ENCODE data around the gene CBX8.

DNA sequence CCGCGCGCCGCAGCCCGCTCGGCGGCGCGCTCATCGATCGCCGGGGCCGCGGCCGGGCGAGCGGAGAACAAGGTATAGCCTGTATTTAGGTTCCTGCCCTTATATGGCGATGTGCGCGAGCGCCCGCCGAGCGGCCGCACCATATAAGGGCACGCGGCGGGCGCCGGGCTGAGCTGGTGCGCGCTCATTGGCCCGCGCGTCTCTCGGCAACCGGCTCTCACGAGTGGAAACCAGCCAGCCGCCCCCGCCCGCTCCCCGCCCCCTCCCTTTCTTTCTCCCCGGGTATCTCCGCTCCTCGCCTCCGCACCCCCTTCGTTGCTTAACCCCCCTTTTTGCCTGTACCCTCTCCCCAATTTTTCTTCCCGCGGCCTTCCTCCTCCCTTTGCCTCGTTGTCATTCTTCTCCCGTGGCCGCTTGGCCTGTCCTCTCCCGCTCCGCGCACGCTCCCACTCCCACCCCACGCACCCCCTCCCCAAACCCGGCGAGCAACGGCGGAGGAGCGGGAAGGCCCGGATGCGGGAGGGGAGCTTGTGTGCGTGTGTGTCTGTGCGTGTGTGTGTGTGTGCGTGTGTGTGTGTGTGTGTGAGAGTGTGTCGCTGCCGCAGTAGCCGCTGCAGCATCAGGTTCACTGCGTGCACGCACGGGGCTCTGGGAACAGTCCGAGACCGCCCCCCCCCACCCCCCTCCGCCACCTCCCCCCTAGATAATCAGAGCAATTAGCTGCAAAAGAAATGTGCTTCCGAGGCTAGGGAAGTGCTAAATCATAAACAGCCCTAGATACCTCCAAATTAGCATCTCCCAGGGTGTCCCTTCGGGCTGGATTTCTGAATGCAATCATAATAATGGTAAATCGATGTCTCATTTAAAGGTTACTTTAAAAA, 13.5 kb upstream of the CBX8 start:
- TF ChIP-seq, protein P1, sequence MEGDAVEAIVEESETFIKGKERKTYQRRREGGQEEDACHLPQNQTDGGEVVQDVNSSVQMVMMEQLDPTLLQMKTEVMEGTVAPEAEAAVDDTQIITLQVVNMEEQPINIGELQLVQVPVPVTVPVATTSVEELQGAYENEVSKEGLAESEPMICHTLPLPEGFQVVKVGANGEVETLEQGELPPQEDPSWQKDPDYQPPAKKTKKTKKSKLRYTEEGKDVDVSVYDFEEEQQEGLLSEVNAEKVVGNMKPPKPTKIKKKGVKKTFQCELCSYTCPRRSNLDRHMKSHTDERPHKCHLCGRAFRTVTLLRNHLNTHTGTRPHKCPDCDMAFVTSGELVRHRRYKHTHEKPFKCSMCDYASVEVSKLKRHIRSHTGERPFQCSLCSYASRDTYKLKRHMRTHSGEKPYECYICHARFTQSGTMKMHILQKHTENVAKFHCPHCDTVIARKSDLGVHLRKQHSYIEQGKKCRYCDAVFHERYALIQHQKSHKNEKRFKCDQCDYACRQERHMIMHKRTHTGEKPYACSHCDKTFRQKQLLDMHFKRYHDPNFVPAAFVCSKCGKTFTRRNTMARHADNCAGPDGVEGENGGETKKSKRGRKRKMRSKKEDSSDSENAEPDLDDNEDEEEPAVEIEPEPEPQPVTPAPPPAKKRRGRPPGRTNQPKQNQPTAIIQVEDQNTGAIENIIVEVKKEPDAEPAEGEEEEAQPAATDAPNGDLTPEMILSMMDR (IDR thresholded peaks at IDR 0.05) = no peak
- TF ChIP-seq POLR2A (IDR thresholded peaks at IDR 0.05) (no peak), EP300 (IDR thresholded peaks at IDR 0.05) (no peak), POLR2AphosphoS5 (IDR thresholded peaks at IDR 0.05) (no peak)
